ENCODE data around the gene UBALD1. TPM values are rescaled to one million over a fixed set of nuclear protein-coding genes. Genes with fewer than 3 reads are reported as not detected.
A peak's percentile ranks its signal among the peaks of the same experiment; 100 is the strongest.

The UBALD1 gene
- total RNA-seq, 1 donor from 2014 or later, result 31.0 TPM

- Mint-ChIP-seq H3K4me3 (ENCODE audit: unreplicated experiment) (no peak overlapping the region), H3K27me3 (ENCODE audit: unreplicated experiment) (peaks cover 3% of the 10 kb centered on the region), H3K4me1 (ENCODE audit: unreplicated experiment) (peaks cover 9% of the 10 kb centered on the region), H3K36me3 (ENCODE audit: low read depth, unreplicated experiment) (no peaks in the 10 kb centered on the region), H3K9me3 (ENCODE audit: unreplicated experiment) (no peaks in the 10 kb centered on the region), H3K27ac (ENCODE audit: unreplicated experiment) (peak overlapping the region; percentile 13)
- DNase-seq (ENCODE audit: low spot score), result no peak
- TF ChIP-seq, protein P1, sequence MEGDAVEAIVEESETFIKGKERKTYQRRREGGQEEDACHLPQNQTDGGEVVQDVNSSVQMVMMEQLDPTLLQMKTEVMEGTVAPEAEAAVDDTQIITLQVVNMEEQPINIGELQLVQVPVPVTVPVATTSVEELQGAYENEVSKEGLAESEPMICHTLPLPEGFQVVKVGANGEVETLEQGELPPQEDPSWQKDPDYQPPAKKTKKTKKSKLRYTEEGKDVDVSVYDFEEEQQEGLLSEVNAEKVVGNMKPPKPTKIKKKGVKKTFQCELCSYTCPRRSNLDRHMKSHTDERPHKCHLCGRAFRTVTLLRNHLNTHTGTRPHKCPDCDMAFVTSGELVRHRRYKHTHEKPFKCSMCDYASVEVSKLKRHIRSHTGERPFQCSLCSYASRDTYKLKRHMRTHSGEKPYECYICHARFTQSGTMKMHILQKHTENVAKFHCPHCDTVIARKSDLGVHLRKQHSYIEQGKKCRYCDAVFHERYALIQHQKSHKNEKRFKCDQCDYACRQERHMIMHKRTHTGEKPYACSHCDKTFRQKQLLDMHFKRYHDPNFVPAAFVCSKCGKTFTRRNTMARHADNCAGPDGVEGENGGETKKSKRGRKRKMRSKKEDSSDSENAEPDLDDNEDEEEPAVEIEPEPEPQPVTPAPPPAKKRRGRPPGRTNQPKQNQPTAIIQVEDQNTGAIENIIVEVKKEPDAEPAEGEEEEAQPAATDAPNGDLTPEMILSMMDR (IDR thresholded peaks at IDR 0.05; ENCODE audit: unreplicated experiment), result no peak
Observed at GRCh38 chr16:4639899-4640509, 25.3 kb upstream of the UBALD1 start.

DNA sequence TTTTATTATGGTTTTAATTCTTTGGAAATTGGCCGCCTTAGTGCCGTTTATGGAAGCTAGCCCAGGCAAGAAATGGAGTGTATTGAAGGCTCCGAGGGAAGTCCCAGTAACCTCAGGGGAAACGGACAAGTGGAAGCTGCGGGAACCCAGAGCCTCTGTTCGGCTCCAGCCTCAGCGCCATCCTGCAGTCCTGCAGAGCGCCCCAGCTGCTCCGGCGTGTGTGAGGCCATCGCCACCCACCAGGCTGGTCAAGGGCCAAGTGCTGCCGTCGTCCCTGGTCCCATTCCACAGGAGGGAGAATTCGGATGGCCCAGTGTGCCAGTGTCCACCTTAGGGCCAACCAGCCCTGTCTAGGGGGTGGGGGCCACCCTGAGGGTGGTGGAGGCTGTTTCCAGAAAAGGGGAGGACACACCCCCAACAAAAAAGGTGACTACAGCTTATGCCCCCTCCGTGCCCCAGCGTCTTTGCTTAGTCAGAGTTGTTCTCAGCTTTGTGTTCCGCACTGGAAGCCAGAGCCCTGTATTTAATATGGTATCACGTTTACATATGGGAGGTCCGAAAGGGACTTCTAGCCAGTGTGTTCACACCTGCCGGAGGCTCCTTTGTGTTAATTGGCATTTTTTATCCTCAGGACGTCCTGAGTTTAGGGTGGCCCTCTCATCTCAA lies 22.9 kb upstream of the UBALD1 start:
- no peak overlapping the region for H3K27ac Mint-ChIP-seq (ENCODE audit: unreplicated experiment)
- peaks cover 3% of the 10 kb centered on the region for H3K27me3 Mint-ChIP-seq (ENCODE audit: unreplicated experiment)
- peaks cover 9% of the 10 kb centered on the region for H3K4me1 Mint-ChIP-seq (ENCODE audit: unreplicated experiment)
- H3K4me3 Mint-ChIP-seq (ENCODE audit: unreplicated experiment), result no peak overlapping the region
- TF ChIP-seq, protein P1 (IDR thresholded peaks at IDR 0.05; ENCODE audit: unreplicated experiment), result no peak
- H3K9me3 Mint-ChIP-seq (ENCODE audit: unreplicated experiment), result no peaks in the 10 kb centered on the region
- no peak for DNase-seq (ENCODE audit: low spot score)
- peaks cover 4% of the 10 kb centered on the region for H3K36me3 Mint-ChIP-seq (ENCODE audit: low read depth, unreplicated experiment)

- Mint-ChIP-seq H3K36me3 (ENCODE audit: low read depth, unreplicated experiment) (peaks cover 6% of the 10 kb centered on the region), H3K27me3 (ENCODE audit: unreplicated experiment) (peaks cover 3% of the 10 kb centered on the region), H3K27ac (ENCODE audit: unreplicated experiment) (no peak overlapping the region), H3K4me3 (ENCODE audit: unreplicated experiment) (no peak overlapping the region), H3K9me3 (ENCODE audit: unreplicated experiment) (no peaks in the 10 kb centered on the region), H3K4me1 (ENCODE audit: unreplicated experiment) (peaks cover 9% of the 10 kb centered on the region)
- no peak for DNase-seq (ENCODE audit: low spot score)
- TF ChIP-seq, protein P1 (IDR thresholded peaks at IDR 0.05; ENCODE audit: unreplicated experiment), result no peak
Observed at GRCh38 chr16:4636196-4636595, 21.5 kb upstream of the UBALD1 start.

GRCh38 chr16:4634768-4635167 lies 20.1 kb upstream of the UBALD1 start:
- Mint-ChIP-seq H3K27ac (ENCODE audit: unreplicated experiment) (no peak overlapping the region), H3K4me3 (ENCODE audit: unreplicated experiment) (peak overlapping the region; percentile 37), H3K36me3 (ENCODE audit: low read depth, unreplicated experiment) (peaks cover 9% of the 10 kb centered on the region), H3K4me1 (ENCODE audit: unreplicated experiment) (peaks cover 9% of the 10 kb centered on the region), H3K27me3 (ENCODE audit: unreplicated experiment) (peaks cover 1% of the 10 kb centered on the region), H3K9me3 (ENCODE audit: unreplicated experiment) (no peaks in the 10 kb centered on the region)
- no peak for DNase-seq (ENCODE audit: low spot score)
- TF ChIP-seq, protein P1 (IDR thresholded peaks at IDR 0.05; ENCODE audit: unreplicated experiment), result no peak
